ENCODE measurements around the gene CDH23. TPM values are rescaled to one million over a fixed set of nuclear protein-coding genes. Genes with fewer than 3 reads are reported as not detected.

The CDH23 gene
- total and polyA plus RNA-seq, 2 donors (not counting 1 experiment from before 2014, with no cell fraction given) = 0.01 to 0.17 TPM

GRCh38 chr10:71635867-71636266 is 239.1 kb downstream of the CDH23 start:
- TF ChIP-seq CTCF (conservative IDR thresholded peaks at IDR 0.05 in 1 of 2, IDR thresholded peaks at IDR 0.05 in 1 of 2; ENCODE audit: low read depth in 1 of 2, low read length in 2 of 2) (no peak), EZH2 (IDR thresholded peaks at IDR 0.05; ENCODE audit: low read length, missing control alignments) (no peak)
- H4K20me1 ChIP-seq (ENCODE audit: control insufficient read depth, extremely low read depth, insufficient read depth, low read length) = no peaks in the 10 kb centered on the region
- H3K4me2 ChIP-seq (ENCODE audit: extremely low read depth, insufficient read depth, low read length) = no peak overlapping the region
- no peaks in the 10 kb centered on the region for H3K9me3 ChIP-seq (ENCODE audit: control insufficient read depth, insufficient read depth, low read depth, low read length)
- H3K4me1 ChIP-seq (ENCODE audit: control insufficient read depth, extremely low read depth, insufficient read depth, low read length) = no peaks in the 10 kb centered on the region
- no peak overlapping the region for H2AFZ ChIP-seq (ENCODE audit: low read length)
- no peaks in the 10 kb centered on the region for H3K36me3 ChIP-seq (ENCODE audit: control insufficient read depth, insufficient read depth, low read length)
- H3K79me2 ChIP-seq (ENCODE audit: control insufficient read depth, insufficient read depth, low read length) = no peaks in the 10 kb centered on the region
- H3K4me3 ChIP-seq (replicated peaks in 1 of 4; ENCODE audit: control extremely low read depth in 1 of 4, insufficient read depth in 1 of 4, low read depth in 3 of 4, low read length in 4 of 4) = no peak overlapping the region
- no peak overlapping the region for H3K27ac ChIP-seq (ENCODE audit: insufficient read depth, low read length)
- DNase-seq (ENCODE audit: low read depth in 2 of 2) = no peak
- no peak overlapping the region for H3K9ac ChIP-seq (ENCODE audit: insufficient read depth, low read length)
- peaks cover 14% of the 10 kb centered on the region for H3K27me3 ChIP-seq (ENCODE audit: control insufficient read depth, insufficient read depth, low read length)

GRCh38 chr10:71636588-71636987 is 239.9 kb downstream of the CDH23 start:
- peaks cover 14% of the 10 kb centered on the region for H3K27me3 ChIP-seq (ENCODE audit: control insufficient read depth, insufficient read depth, low read length)
- H2AFZ ChIP-seq (ENCODE audit: low read length) = no peak overlapping the region
- no peak overlapping the region for H3K4me2 ChIP-seq (ENCODE audit: extremely low read depth, insufficient read depth, low read length)
- H3K4me1 ChIP-seq (ENCODE audit: control insufficient read depth, extremely low read depth, insufficient read depth, low read length) = no peaks in the 10 kb centered on the region
- H3K27ac ChIP-seq (ENCODE audit: insufficient read depth, low read length) = no peak overlapping the region
- H3K36me3 ChIP-seq (ENCODE audit: control insufficient read depth, insufficient read depth, low read length) = no peaks in the 10 kb centered on the region
- no peak overlapping the region for H3K4me3 ChIP-seq (replicated peaks in 1 of 4; ENCODE audit: control extremely low read depth in 1 of 4, insufficient read depth in 1 of 4, low read depth in 3 of 4, low read length in 4 of 4)
- DNase-seq (ENCODE audit: low read depth in 2 of 2) = no peak
- H3K79me2 ChIP-seq (ENCODE audit: control insufficient read depth, insufficient read depth, low read length) = no peaks in the 10 kb centered on the region
- no peaks in the 10 kb centered on the region for H4K20me1 ChIP-seq (ENCODE audit: control insufficient read depth, extremely low read depth, insufficient read depth, low read length)
- TF ChIP-seq EZH2 (IDR thresholded peaks at IDR 0.05; ENCODE audit: low read length, missing control alignments) (no peak), CTCF (conservative IDR thresholded peaks at IDR 0.05 in 1 of 2, IDR thresholded peaks at IDR 0.05 in 1 of 2; ENCODE audit: low read depth in 1 of 2, low read length in 2 of 2) (no peak)
- H3K9me3 ChIP-seq (ENCODE audit: control insufficient read depth, insufficient read depth, low read depth, low read length) = no peaks in the 10 kb centered on the region
- no peak overlapping the region for H3K9ac ChIP-seq (ENCODE audit: insufficient read depth, low read length)

- Histone ChIP-seq H3K4me3 (replicated peaks in 1 of 4; ENCODE audit: control extremely low read depth in 1 of 4, insufficient read depth in 1 of 4, low read depth in 3 of 4, low read length in 4 of 4) (no peak overlapping the region), H3K4me2 (ENCODE audit: extremely low read depth, insufficient read depth, low read length) (no peak overlapping the region), H3K79me2 (ENCODE audit: control insufficient read depth, insufficient read depth, low read length) (no peaks in the 10 kb centered on the region), H3K4me1 (ENCODE audit: control insufficient read depth, extremely low read depth, insufficient read depth, low read length) (no peaks in the 10 kb centered on the region), H4K20me1 (ENCODE audit: control insufficient read depth, extremely low read depth, insufficient read depth, low read length) (no peaks in the 10 kb centered on the region), H3K36me3 (ENCODE audit: control insufficient read depth, insufficient read depth, low read length) (no peaks in the 10 kb centered on the region), H2AFZ (ENCODE audit: low read length) (no peak overlapping the region), H3K9me3 (ENCODE audit: control insufficient read depth, insufficient read depth, low read depth, low read length) (no peaks in the 10 kb centered on the region), H3K9ac (ENCODE audit: insufficient read depth, low read length) (no peak overlapping the region), H3K27me3 (ENCODE audit: control insufficient read depth, insufficient read depth, low read length) (peaks cover 14% of the 10 kb centered on the region), H3K27ac (ENCODE audit: insufficient read depth, low read length) (no peak overlapping the region)
- no peak for TF ChIP-seq EZH2 (IDR thresholded peaks at IDR 0.05; ENCODE audit: low read length, missing control alignments)
- no peak for TF ChIP-seq CTCF (conservative IDR thresholded peaks at IDR 0.05 in 1 of 2, IDR thresholded peaks at IDR 0.05 in 1 of 2; ENCODE audit: low read depth in 1 of 2, low read length in 2 of 2)
- DNase-seq (ENCODE audit: low read depth in 2 of 2) = no peak
Observed at GRCh38 chr10:71637305-71637704, 240.6 kb downstream of the CDH23 start.

All from fibroblast of lung (primary cell).